ENCODE data around the gene DELE1. TPM values are rescaled to one million over a fixed set of nuclear protein-coding genes. Genes with fewer than 3 reads are reported as not detected.

The DELE1 gene
- total and polyA plus RNA-seq, 4 donors = 23.2 to 49.0 (median 40.3) TPM

DNA sequence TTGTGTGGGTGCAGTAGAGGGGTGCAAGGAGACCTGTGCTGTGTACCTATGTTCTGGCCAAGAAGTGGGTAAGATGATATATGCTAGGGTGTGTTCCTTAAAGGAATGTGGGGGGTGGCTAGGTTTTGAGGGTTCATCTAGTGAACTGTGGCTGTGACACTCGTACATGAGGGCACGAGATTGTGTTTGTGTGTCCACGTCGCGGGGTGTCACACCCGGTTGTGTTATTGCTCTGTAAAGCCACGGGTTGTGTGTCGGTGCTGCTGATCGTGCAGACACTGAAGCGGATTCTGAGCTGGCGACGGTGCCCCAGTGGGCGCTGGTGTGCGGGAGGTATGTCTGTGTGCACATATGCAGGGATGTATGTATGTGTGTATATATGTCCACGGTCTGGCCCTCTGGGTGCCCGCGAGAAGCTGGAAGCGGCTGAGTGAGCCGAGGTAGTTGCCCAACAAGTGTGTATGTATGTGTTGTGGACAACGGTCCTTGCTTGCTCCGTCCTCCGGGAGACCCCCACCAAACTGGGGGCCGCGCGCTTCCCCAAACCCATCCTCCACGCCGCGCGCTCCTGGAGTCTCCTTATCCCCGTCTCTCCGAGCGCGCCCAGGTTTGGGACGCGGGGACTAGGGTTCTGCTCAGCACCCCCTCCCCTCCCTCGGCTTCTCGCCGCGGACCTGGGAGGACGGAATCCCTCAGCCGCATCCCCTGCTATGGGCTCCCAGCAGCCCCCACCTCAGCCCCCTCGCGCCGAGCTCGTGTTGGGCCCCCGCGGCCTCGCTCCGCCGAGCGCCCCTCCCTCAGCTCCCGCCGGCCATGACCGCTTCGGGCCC is 46.1 kb upstream of the DELE1 start:
- peaks cover 0 to 7% (median 4%) of the 10 kb centered on the region in 4 donors for H3K27me3 ChIP-seq (ENCODE audit: control insufficient read depth in 4 of 4, insufficient read depth in 4 of 4, low read length in 3 of 4)
- WGBS = 1% methylated on average over 55 of the region's 55 CpGs
- DNase-seq (ENCODE audit: low spot score) = peak; percentile 52
- peak overlapping the region; percentile 74 to 84 (median 78) for H3K4me3 ChIP-seq (ENCODE audit: low read depth in 1 of 3, low read length in 3 of 3)
- H3K4me1 ChIP-seq (ENCODE audit: control insufficient read depth in 4 of 4, insufficient read depth in 4 of 4, low read length in 3 of 4) = peaks cover 5 to 39% (median 31%) of the 10 kb centered on the region in 4 donors
- peak overlapping the region in 1 of 2 donors; percentile 43 for H3K9ac ChIP-seq (ENCODE audit: low read depth in 1 of 2, low read length in 2 of 2)
- peak overlapping the region; percentile 62 to 70 for H3K27ac ChIP-seq (ENCODE audit: low read depth in 1 of 2, low read length in 2 of 2)
- TF ChIP-seq TAF1 (conservative IDR thresholded peaks at IDR 0.05) = no peak
- no peaks in the 10 kb centered on the region for H3K36me3 ChIP-seq (ENCODE audit: control insufficient read depth in 4 of 4, insufficient read depth in 3 of 4, low read depth in 1 of 4, low read length in 3 of 4)
- no peaks in the 10 kb centered on the region for H3K9me3 ChIP-seq (ENCODE audit: control insufficient read depth in 4 of 4, low read length in 3 of 4)

DNA sequence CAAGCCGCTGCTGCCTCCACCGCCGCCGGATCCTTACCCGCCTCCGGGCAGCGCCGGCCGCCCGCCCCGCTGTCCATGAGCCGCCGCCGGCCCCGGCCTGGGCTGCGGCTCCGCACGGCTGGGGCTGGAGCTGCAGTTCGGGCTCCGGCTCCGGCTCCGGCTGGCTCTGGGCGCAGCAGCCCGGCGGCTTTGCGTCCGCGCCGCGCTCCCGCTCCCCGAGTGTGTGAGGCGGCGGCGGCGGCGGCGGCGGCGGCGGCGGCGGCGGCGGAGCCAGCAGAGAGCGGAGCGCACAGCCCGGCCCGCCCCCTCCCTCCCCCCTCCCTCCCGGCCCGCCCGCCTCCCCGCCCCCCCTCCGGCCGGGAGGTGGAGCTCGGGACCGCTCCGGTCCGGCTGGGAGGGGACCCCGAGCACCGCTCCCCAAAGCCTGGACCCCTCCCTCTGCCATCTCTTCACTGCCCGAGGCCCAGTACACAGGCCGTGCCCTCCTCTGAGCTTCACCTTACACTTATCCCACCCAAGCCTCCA is 45.4 kb upstream of the DELE1 start, which contains the start of gene PCDH1:
TSS of gene PCDH1 (minus strand) at position 225 of the 525 bp plus-strand sequence. CDS start at position 77, 148 bp downstream.
- under 1% methylated on average over 63 of the region's 63 CpGs for WGBS
- no peaks in the 10 kb centered on the region for H3K9me3 ChIP-seq (ENCODE audit: control insufficient read depth in 4 of 4, low read length in 3 of 4)
- H3K27me3 ChIP-seq (ENCODE audit: control insufficient read depth in 4 of 4, insufficient read depth in 4 of 4, low read length in 3 of 4) = peaks cover 0 to 12% (median 6%) of the 10 kb centered on the region in 4 donors
- peak within 1 kb of the TSS; percentile 74 to 84 (median 78) for H3K4me3 ChIP-seq (ENCODE audit: low read depth in 1 of 3, low read length in 3 of 3)
- H3K36me3 ChIP-seq (ENCODE audit: control insufficient read depth in 4 of 4, insufficient read depth in 3 of 4, low read depth in 1 of 4, low read length in 3 of 4) = no peaks in the 10 kb centered on the region
- peak within 1 kb of the TSS; percentile 39 to 45 for H3K9ac ChIP-seq (ENCODE audit: low read depth in 1 of 2, low read length in 2 of 2)
- peaks cover 8 to 36% (median 30%) of the 10 kb centered on the region in 4 donors for H3K4me1 ChIP-seq (ENCODE audit: control insufficient read depth in 4 of 4, insufficient read depth in 4 of 4, low read length in 3 of 4)
- TF ChIP-seq RAD21 (IDR thresholded peaks at IDR 0.05) (no peak), JUND (IDR thresholded peaks at IDR 0.05) (no peak), EGR1 (IDR thresholded peaks at IDR 0.05; ENCODE audit: low read depth in 2 of 2) (no peak), HNF4G (IDR thresholded peaks at IDR 0.05) (no peak), FOXA2 (IDR thresholded peaks at IDR 0.05) (no peak), ATF3 (IDR thresholded peaks at IDR 0.05) (no peak), RXRA (IDR thresholded peaks at IDR 0.05) (no peak), CTCF (IDR thresholded peaks at IDR 0.05; ENCODE audit: low read depth, low read length, missing input control) (no peak)
- H3K27ac ChIP-seq (ENCODE audit: low read depth in 1 of 2, low read length in 2 of 2) = peak within 1 kb of the TSS; percentile 83 to 89
- peak; percentile 56 for DNase-seq (ENCODE audit: low spot score)

- peak; percentile 90 for DNase-seq (ENCODE audit: low spot score)
- H3K4me3 ChIP-seq (ENCODE audit: low read depth in 1 of 3, low read length in 3 of 3) = peak overlapping the region; percentile 65 to 84 (median 68)
- peaks cover 8 to 35% (median 27%) of the 10 kb centered on the region in 4 donors for H3K4me1 ChIP-seq (ENCODE audit: control insufficient read depth in 4 of 4, insufficient read depth in 4 of 4, low read length in 3 of 4)
- 1% methylated on average over 40 of the region's 40 CpGs for WGBS
- no peaks in the 10 kb centered on the region for H3K36me3 ChIP-seq (ENCODE audit: control insufficient read depth in 4 of 4, insufficient read depth in 3 of 4, low read depth in 1 of 4, low read length in 3 of 4)
- H3K27ac ChIP-seq (ENCODE audit: low read depth in 1 of 2, low read length in 2 of 2) = peak overlapping the region; percentile 83 to 89
- peaks cover 0 to 14% (median 10%) of the 10 kb centered on the region in 4 donors for H3K27me3 ChIP-seq (ENCODE audit: control insufficient read depth in 4 of 4, insufficient read depth in 4 of 4, low read length in 3 of 4)
- no peaks in the 10 kb centered on the region for H3K9me3 ChIP-seq (ENCODE audit: control insufficient read depth in 4 of 4, low read length in 3 of 4)
- H3K9ac ChIP-seq (ENCODE audit: low read depth in 1 of 2, low read length in 2 of 2) = peak overlapping the region; percentile 39 to 45
- TF ChIP-seq FOXA2 (IDR thresholded peaks at IDR 0.05) (no peak), EGR1 (IDR thresholded peaks at IDR 0.05; ENCODE audit: low read depth in 2 of 2) (no peak), REST (IDR thresholded peaks at IDR 0.05) (peak; percentile 71), HNF4G (IDR thresholded peaks at IDR 0.05) (no peak), CTCF (IDR thresholded peaks at IDR 0.05; ENCODE audit: low read depth, low read length, missing input control) (peak; percentile 96), TAF1 (conservative IDR thresholded peaks at IDR 0.05) (no peak), RAD21 (IDR thresholded peaks at IDR 0.05) (peak; percentile 98 to 99), HNF4A (conservative IDR thresholded peaks at IDR 0.05) (peak; percentile 21 to 22), SP1 (IDR thresholded peaks at IDR 0.05) (peak; percentile 48)
- TF ChIP-seq, protein P1, sequence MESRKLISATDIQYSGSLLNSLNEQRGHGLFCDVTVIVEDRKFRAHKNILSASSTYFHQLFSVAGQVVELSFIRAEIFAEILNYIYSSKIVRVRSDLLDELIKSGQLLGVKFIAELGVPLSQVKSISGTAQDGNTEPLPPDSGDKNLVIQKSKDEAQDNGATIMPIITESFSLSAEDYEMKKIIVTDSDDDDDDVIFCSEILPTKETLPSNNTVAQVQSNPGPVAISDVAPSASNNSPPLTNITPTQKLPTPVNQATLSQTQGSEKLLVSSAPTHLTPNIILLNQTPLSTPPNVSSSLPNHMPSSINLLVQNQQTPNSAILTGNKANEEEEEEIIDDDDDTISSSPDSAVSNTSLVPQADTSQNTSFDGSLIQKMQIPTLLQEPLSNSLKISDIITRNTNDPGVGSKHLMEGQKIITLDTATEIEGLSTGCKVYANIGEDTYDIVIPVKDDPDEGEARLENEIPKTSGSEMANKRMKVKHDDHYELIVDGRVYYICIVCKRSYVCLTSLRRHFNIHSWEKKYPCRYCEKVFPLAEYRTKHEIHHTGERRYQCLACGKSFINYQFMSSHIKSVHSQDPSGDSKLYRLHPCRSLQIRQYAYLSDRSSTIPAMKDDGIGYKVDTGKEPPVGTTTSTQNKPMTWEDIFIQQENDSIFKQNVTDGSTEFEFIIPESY (IDR thresholded peaks at IDR 0.05) = no peak
These were observed 44.8 kb upstream of the DELE1 start for GRCh38 chr5:141878711-141879425.

Measured in liver (tissue), 9 donors.